Lung (tissue), 12 donors: ENCODE measurements around the gene DIS3L2. TPM values are rescaled to one million over a fixed set of nuclear protein-coding genes. Genes with fewer than 3 reads are reported as not detected.

ENCODE experiments used
- ATAC-seq: fragments of 200-7000 bp; cut with Tn5 transposase; one replicate; pipeline ENCODE4 v1.9.1; 2020; ENCODE audit warnings: moderate number of reproducible peaks; ENCODE audit not compliant: insufficient read depth, low FRiP score
- DNase-seq, 3 donors: peaks; one replicate each; pipeline ENCODE4 v3.0.0-alpha.2; 2013 to 2017
- H3K27ac ChIP-seq, 2 donors: one replicate each; pipeline ENCODE4 v1.5.1; 2013; ENCODE audit warnings: mild to moderate bottlenecking in 2 of 2, moderate library complexity in 2 of 2, control low read depth in 1 of 2, inconsistent platforms in 1 of 2, low read depth in 1 of 2, low read length in 1 of 2
- H3K27me3 ChIP-seq, 3 donors: one replicate each; pipeline ENCODE4 v1.5.1; 2013; ENCODE audit warnings: low read length in 2 of 3; ENCODE audit not compliant: control insufficient read depth in 3 of 3, insufficient read depth in 3 of 3
- H3K36me3 ChIP-seq, 4 donors: one replicate each; pipeline ENCODE4 v1.5.1; 2013; ENCODE audit warnings: low read length in 4 of 4, mild to moderate bottlenecking in 1 of 4, moderate library complexity in 1 of 4; ENCODE audit not compliant: control insufficient read depth in 4 of 4, insufficient read depth in 4 of 4
- H3K4me1 ChIP-seq, 5 donors: one replicate each; pipeline ENCODE4 v1.5.1; 2013; ENCODE audit warnings: low read length in 5 of 5, mild to moderate bottlenecking in 2 of 5, moderate library complexity in 1 of 5; ENCODE audit not compliant: control insufficient read depth in 5 of 5, insufficient read depth in 5 of 5
- H3K4me3 ChIP-seq: one replicate; pipeline ENCODE4 v1.5.1; 2013; ENCODE audit warnings: mild to moderate bottlenecking, control low read depth, moderate library complexity
- H3K9ac ChIP-seq, 2 donors: one replicate each; pipeline ENCODE4 v1.5.1; 2013; ENCODE audit warnings: low read length in 2 of 2, control low read depth in 1 of 2; ENCODE audit not compliant: insufficient read depth in 1 of 2
- H3K9me3 ChIP-seq, 4 donors: one replicate each; pipeline ENCODE4 v1.5.1; 2013; ENCODE audit warnings: low read length in 3 of 4, mild to moderate bottlenecking in 1 of 4, moderate library complexity in 1 of 4; ENCODE audit not compliant: control insufficient read depth in 4 of 4, insufficient read depth in 3 of 4
- WGBS, 2 donors: extraction: QIAGEN DNeasy Blood & Tissue Kit; methylation state at CpG; one replicate each; pipeline ENCODE4 v1.1.7; 2013; 5-methylcytosine and 5-hydroxymethylcytosine counted together
- polyA plus RNA-seq, 2 donors: library from polyadenylated mRNA; stranded (reverse); fragments of 200-250 nt; gene quantifications; one replicate each; pipeline ENCODE4 v1.2.1, GENCODE V29; 2013
- total RNA-seq, 2 donors: library from RNA; depleted of rRNA in 1 of 2; stranded (reverse); fragments of >200 nt in 1 of 2; gene quantifications; one replicate each; pipeline ENCODE4 v1.2.1, GENCODE V29; 2014 to 2021
- TF ChIP-seq, protein P1 (sequence below): IDR thresholded peaks from 2 replicates; pipeline ENCODE4 v1.5.1; 2012; ENCODE audit warnings: mild to moderate bottlenecking; ENCODE audit errors: control extremely low read depth, extremely low read depth
- donor health status: control.
- donor health status: control.
- donor health status: Bipolar disorder and iron deficiency.
- donor health status: healthy.
- donor health status: DM: yes; HTN: yes; CAD: no.

The DIS3L2 gene
- total and polyA plus RNA-seq, 4 donors = 12.7 to 41.0 (median 31.1) TPM

DNA sequence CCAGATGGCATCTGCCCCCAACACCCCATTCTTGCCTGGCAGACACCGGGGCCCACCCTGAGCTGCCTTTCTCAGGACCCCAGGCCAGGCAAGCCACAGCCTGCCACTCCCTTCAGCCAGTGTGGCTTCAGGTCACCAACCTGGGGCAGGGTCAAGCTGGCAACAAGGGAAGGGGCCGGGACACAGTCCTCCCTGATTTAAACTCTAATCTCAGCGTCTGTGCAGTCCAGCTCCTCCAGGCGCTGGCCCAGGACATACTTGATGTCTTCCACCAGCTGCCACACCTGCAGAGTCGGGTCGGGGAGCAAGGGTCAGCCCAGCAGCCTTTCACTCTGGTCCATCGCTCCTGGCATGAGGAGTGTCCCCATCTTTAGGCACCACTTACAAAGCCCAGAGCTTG lies 388.0 kb downstream of the DIS3L2 start:
- no peak overlapping the region for H3K4me3 ChIP-seq
- H3K9ac ChIP-seq = no peak overlapping the region
- H3K27me3 ChIP-seq = peaks cover 10 to 37% (median 28%) of the 10 kb centered on the region in 3 donors

DNA sequence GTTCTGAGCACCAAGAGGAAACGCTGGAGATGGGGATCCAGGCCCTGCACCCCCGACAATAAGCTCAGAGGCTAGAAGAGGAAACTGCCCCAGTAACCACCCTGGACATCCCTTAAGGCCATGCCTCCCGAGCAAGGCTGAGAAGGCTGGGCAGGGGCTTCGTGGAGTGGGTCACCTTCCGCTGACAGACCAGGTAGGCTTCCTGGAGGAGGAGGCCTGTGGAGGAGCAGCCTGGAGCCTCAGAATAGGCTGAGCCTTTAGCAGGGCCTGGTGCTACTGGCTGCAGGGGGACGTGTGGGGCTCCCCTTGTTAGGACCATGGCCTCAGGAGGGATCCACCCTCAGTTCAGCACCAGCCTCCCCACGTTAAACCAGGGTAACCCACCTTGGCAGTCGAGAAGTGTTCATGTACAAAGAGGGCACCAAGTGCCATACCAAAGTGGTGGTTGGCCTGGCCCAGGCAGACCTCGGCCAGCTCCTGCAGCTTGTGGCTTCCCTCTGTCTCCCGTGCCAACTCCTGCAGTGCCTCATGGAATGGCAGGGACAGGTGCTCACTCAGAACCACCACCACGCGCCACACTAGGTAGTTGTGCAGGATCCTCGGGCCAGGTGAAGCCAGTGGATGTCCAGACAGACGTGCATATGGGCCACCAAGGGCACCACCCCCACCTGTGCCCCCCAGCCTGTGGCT lies 388.6 kb downstream of the DIS3L2 start:
- H3K9me3 ChIP-seq = peaks cover 0 to 6% (median 0%) of the 10 kb centered on the region in 4 donors
- WGBS, 2 donors = 73 to 77% methylated on average over 14 of the region's 14 CpGs
- no peak overlapping the region for H3K27ac ChIP-seq
- no peak overlapping the region for H3K4me3 ChIP-seq
- peaks cover 10 to 37% (median 28%) of the 10 kb centered on the region in 3 donors for H3K27me3 ChIP-seq
- peaks cover 0 to 13% (median 0%) of the 10 kb centered on the region in 5 donors for H3K4me1 ChIP-seq
- H3K36me3 ChIP-seq = no peaks in the 10 kb centered on the region
- DNase-seq (no peak), ATAC-seq (no peak)
- TF ChIP-seq, protein P1, sequence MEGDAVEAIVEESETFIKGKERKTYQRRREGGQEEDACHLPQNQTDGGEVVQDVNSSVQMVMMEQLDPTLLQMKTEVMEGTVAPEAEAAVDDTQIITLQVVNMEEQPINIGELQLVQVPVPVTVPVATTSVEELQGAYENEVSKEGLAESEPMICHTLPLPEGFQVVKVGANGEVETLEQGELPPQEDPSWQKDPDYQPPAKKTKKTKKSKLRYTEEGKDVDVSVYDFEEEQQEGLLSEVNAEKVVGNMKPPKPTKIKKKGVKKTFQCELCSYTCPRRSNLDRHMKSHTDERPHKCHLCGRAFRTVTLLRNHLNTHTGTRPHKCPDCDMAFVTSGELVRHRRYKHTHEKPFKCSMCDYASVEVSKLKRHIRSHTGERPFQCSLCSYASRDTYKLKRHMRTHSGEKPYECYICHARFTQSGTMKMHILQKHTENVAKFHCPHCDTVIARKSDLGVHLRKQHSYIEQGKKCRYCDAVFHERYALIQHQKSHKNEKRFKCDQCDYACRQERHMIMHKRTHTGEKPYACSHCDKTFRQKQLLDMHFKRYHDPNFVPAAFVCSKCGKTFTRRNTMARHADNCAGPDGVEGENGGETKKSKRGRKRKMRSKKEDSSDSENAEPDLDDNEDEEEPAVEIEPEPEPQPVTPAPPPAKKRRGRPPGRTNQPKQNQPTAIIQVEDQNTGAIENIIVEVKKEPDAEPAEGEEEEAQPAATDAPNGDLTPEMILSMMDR = no peak
- no peak overlapping the region for H3K9ac ChIP-seq

More for the DNA sequence above, 388.0 kb downstream of the DIS3L2 start:
- TF ChIP-seq, protein P1 = no peak
- DNase-seq (no peak), ATAC-seq (no peak)
- 80% methylated on average over 7 of the region's 7 CpGs for WGBS, 2 donors
- H3K27ac ChIP-seq = no peak overlapping the region
- peaks cover 0 to 4% (median 0%) of the 10 kb centered on the region in 4 donors for H3K9me3 ChIP-seq
- H3K4me1 ChIP-seq = peaks cover 0 to 13% (median 0%) of the 10 kb centered on the region in 5 donors
- no peaks in the 10 kb centered on the region for H3K36me3 ChIP-seq

DNA sequence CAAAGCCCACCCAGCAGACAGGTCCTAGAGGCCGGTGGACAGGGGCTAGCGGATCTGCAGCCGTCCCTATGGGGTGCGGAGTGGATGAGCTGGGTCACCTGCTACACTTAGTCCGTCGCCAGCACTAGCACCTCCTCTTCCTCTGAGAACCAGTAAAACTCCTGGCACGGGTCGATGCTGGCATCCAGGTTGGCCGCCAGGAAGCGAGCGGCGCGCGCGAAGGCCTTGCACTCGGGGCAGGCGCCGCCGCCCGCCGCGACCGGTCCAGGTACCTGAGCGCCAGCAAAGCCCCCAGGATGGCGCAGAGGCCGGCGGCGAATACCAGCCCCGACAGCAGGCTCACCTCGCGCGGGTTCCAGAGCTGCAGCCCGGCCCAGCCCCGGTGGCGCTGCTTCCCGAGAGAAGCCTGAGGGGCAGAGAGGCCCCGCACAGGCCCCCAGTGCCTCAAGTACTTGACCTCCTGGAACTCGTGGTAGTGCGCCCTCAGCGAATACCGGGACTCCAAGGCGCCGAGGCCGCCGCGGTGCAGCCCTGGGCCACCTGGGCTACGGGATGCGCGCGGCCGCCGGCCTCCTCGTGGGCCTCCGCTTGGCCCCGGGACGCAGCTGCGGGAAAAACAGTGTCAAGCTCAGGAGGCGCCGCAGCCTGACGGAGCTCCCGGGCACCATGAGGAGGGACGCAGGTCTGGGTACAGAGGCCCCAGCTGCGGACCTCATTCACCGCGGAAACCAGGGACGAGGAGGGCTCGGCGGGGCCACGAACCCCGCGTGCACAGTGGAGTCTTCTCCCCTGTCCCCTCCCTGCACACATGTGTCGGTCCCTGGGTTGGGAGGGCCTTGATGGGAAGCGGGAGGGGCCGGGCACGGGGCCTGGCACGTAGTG lies 389.5 kb downstream of the DIS3L2 start:
- ATAC-seq = no peak
- H3K27me3 ChIP-seq = peaks cover 10 to 37% (median 28%) of the 10 kb centered on the region in 3 donors

More for the DNA sequence above, 389.5 kb downstream of the DIS3L2 start:
- no peak for DNase-seq
- Histone ChIP-seq H3K9ac (no peak overlapping the region), H3K4me1 (peaks cover 0 to 13% (median 0%) of the 10 kb centered on the region in 5 donors), H3K36me3 (no peaks in the 10 kb centered on the region), H3K9me3 (peaks cover 0 to 6% (median 0%) of the 10 kb centered on the region in 4 donors), H3K27ac (no peak overlapping the region), H3K4me3 (no peak overlapping the region)
- 9 to 10% methylated on average over 68 to 76 of the region's 76 CpGs for WGBS, 2 donors
- TF ChIP-seq, protein P1 = no peak
